ENCODE data around the gene GALNT2. TPM values are rescaled to one million over a fixed set of nuclear protein-coding genes. Genes with fewer than 3 reads are reported as not detected.

The GALNT2 gene
- total RNA-seq, 4 donors from 2014 or later = 47.9 to 78.6 (median 60.0) TPM

DNA sequence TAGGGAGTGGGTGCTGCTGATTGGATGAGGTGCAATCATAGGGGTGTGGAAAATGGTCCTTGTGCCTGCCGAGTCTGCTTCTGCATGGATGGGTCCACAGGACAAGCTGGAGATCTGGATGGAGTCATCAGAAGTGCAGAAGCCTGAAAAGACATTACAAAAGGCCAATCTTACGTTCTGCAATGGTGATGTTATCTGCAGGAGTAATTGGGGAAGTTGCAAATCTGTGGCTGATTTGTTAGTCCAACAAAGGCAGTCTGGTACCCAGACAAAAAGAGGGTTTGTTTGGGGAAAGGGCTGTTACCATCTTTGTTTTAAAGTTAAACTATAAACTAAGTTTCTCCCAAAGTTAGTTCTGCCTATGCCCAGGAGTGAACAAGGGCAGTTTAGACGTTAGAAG lies 192.6 kb downstream of the GALNT2 start:
- WGBS, 2 donors = 62 to 76% methylated on average over 3 of the region's 3 CpGs
- Histone ChIP-seq H3K9me3 (no peaks in the 10 kb centered on the region), H3K36me3 (peaks cover 0 to 87% (median 15%) of the 10 kb centered on the region in 3 donors), H3K27ac (no peak overlapping the region), H3K4me1 (no peaks in the 10 kb centered on the region), H3K27me3 (no peaks in the 10 kb centered on the region), H3K4me3 (no peak overlapping the region)
- DNase-seq (ENCODE audit: low spot score in 2 of 2) = no peak
- no peak for TF ChIP-seq EP300 (IDR thresholded peaks at IDR 0.05)
- TF ChIP-seq CTCF (IDR thresholded peaks at IDR 0.05) = no peak
- TF ChIP-seq POLR2A (IDR thresholded peaks at IDR 0.05) = no peak

DNA sequence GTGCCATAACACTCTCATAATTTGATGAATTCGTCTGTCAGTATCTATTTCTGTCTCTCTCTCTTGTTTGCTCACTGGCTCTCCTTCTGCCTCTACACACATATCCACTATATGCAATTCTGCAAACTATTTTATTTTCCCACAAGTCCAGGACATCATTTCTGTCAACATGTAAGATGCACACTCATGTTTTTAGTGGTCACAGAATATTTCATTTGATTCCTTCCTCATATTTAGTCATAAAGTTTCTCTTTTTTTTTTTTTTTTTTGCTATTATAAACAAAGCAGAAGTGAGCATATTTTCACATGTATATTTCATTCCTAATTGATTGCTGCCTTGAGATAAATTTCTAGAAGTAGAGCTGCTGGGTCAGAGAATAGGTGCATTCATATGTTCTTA lies 193.8 kb downstream of the GALNT2 start:
- Histone ChIP-seq H3K27ac (no peak overlapping the region), H3K4me3 (no peak overlapping the region), H3K36me3 (peaks cover 0 to 87% (median 14%) of the 10 kb centered on the region in 3 donors), H3K27me3 (no peaks in the 10 kb centered on the region), H3K4me1 (no peaks in the 10 kb centered on the region), H3K9me3 (no peaks in the 10 kb centered on the region)
- no peak for DNase-seq (ENCODE audit: low spot score in 2 of 2)
- TF ChIP-seq POLR2A (IDR thresholded peaks at IDR 0.05) (no peak), CTCF (IDR thresholded peaks at IDR 0.05) (no peak), EP300 (IDR thresholded peaks at IDR 0.05) (no peak)
- 58 to 63% methylated on average over 1 of the region's 1 CpG for WGBS, 2 donors

- no peaks in the 10 kb centered on the region for H3K27me3 ChIP-seq
- H3K4me1 ChIP-seq = no peaks in the 10 kb centered on the region
- H3K36me3 ChIP-seq = peaks cover 0 to 87% (median 12%) of the 10 kb centered on the region in 3 donors
- DNase-seq (ENCODE audit: low spot score in 2 of 2) = no peak
- H3K9me3 ChIP-seq = no peaks in the 10 kb centered on the region
- WGBS, 2 donors = 90 to 91% methylated on average over 21 of the region's 21 CpGs
- H3K27ac ChIP-seq = no peak overlapping the region
- no peak for TF ChIP-seq POLR2A (IDR thresholded peaks at IDR 0.05)
- TF ChIP-seq CTCF (IDR thresholded peaks at IDR 0.05) = no peak
- no peak for TF ChIP-seq EP300 (IDR thresholded peaks at IDR 0.05)
- H3K4me3 ChIP-seq = no peak overlapping the region
Observed at GRCh38 chr1:230261928-230262650, 195.1 kb downstream of the GALNT2 start.

DNA sequence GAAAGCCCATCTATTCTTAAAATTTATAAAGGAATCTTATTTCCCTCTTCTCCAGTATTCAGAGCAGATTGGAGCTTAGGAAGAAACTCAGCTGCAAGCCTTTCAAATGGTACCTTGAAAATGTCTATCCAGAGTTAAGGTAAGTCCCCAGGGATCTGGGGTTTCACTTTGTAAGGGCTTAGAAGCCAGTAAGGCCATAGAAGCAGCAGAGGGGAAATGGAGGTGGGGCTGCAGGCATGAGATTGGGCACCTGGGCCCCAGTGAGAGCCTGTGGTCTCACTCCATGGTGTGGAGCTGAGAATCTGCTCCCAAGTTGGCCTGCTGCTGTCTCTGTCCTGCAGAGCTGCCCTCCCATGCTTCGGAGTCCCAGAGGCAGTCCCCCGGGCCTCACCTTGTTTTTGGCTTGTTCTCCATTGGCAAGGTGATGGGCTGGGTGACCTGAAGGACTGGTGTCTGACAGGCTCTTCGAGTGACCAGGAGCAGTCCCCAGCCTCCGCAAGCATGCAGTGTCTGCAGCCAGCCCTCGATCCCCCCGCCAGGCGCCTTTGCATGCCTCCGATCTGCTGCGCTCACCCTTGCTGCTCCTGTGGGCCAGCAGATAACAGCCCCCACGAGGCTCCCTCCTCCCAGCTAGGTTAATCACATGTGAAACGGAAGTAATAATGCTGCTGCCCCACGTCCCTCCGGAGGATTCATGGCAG lies 196.0 kb downstream of the GALNT2 start:
- TF ChIP-seq EP300 (IDR thresholded peaks at IDR 0.05) (no peak), CTCF (IDR thresholded peaks at IDR 0.05) (no peak), POLR2A (IDR thresholded peaks at IDR 0.05) (no peak)
- Histone ChIP-seq H3K36me3 (peaks cover 0 to 87% (median 12%) of the 10 kb centered on the region in 3 donors), H3K4me1 (no peaks in the 10 kb centered on the region), H3K9me3 (no peaks in the 10 kb centered on the region), H3K27ac (no peak overlapping the region), H3K4me3 (no peak overlapping the region), H3K27me3 (no peaks in the 10 kb centered on the region)
- no peak for DNase-seq (ENCODE audit: low spot score in 2 of 2)
- 89 to 93% methylated on average over 13 of the region's 13 CpGs for WGBS, 2 donors

- H3K36me3 ChIP-seq = peaks cover 0 to 87% (median 12%) of the 10 kb centered on the region in 3 donors
- DNase-seq (ENCODE audit: low spot score in 2 of 2) = no peak
- no peaks in the 10 kb centered on the region for H3K27me3 ChIP-seq
- TF ChIP-seq POLR2A (IDR thresholded peaks at IDR 0.05) = no peak
- H3K27ac ChIP-seq = no peak overlapping the region
- H3K9me3 ChIP-seq = no peaks in the 10 kb centered on the region
- H3K4me1 ChIP-seq = peaks cover 0 to 4% (median 1%) of the 10 kb centered on the region in 4 donors
- WGBS, 2 donors = 89 to 94% methylated on average over 21 of the region's 21 CpGs
- H3K4me3 ChIP-seq = no peak overlapping the region
Observed at GRCh38 chr1:230263568-230264195, 196.6 kb downstream of the GALNT2 start.

All from tibial nerve (tissue), 4 donors.